HG02870 (cell line): ENCODE data around the gene RBFOX2.
"Not testable (repeated sequence)": the region's sequence is repeated elsewhere in the genome, so short reads cannot be mapped to it uniquely, and the experiment has no call there.

Experiments
- ATAC-seq: cut with Tn5 transposase; IDR thresholded peaks from one replicate; pipeline ENCODE4 v1.9.1; 2021; ENCODE audit warnings: mild to moderate bottlenecking, moderate library complexity; ENCODE audit not compliant: unreplicated experiment

RBFOX2 gene

GRCh38 chr22:35792506-35792905 is 236.1 kb downstream of the RBFOX2 start:
- no peak for ATAC-seq

- not testable (repeated sequence) for ATAC-seq
Measured at GRCh38 chr22:35791788-35792187, 236.8 kb downstream of the RBFOX2 start.

DNA sequence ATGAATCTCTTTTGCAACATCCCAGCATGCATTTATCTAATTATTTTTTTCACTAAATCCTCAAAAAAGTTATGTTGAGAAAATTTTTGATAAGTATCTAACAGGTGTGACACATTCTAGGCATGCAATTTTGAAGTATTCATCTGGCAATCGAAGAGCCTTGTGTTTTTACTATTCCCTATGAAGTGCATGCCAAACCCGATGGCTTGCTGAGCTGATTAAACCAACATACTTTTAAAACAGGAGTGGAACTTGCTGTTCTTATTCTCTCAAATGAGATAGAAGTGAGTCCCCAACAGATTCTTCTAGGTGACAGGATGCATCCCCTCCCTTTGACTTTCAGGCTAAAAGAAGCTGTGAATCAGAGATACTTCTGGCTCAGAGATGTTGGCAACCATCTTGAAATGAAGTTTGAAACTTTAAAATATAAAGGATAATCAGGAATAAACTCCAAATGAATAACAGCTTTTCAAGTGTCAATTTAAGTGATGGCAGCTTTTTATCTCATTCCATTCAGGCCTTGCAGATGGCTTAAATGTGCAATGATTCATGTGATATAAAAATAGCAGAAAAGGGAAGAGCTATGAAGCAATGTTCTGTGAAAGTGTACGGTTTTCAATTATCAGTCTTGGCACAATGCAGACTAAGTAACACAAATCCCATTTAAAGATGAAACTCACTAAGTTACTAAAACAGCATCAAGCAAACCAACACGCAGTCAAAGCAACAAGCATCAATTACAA is 243.3 kb downstream of the RBFOX2 start:
- ATAC-seq = no peak

GRCh38 chr22:35784633-35785032 is 244.0 kb downstream of the RBFOX2 start:
- no peak for ATAC-seq

DNA sequence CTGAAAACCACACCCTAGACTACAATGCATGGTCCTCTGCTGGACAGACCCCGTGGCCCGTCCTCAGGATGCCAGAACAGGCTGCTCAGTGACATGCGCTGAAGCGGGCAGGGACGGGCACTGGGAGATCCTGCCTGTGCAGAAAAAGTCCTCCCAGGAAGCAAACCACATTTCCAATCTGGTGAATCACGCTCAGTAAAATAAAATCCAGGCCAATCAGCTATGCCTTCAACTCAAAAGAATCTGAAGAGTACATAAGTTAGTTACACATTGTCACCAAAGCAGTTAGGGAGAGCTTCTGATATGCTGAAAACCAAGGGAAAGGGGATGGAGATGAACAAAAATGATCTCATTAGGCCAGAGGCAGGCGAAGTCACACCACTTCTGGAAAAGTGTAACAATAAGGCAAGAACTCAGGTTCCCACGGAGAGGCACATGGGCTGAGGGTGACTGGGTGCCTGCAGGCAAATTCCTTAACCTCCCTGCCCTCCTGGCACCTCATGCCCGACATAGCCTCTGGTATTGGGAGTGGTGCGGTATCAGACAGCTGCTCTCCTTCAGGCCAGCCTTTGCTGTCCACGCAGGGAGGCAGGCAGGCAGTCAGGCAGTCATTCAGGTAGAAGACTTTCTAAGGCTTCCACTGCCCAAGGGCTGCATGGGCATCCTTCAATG is 244.5 kb downstream of the RBFOX2 start:
- ATAC-seq = no peak

DNA sequence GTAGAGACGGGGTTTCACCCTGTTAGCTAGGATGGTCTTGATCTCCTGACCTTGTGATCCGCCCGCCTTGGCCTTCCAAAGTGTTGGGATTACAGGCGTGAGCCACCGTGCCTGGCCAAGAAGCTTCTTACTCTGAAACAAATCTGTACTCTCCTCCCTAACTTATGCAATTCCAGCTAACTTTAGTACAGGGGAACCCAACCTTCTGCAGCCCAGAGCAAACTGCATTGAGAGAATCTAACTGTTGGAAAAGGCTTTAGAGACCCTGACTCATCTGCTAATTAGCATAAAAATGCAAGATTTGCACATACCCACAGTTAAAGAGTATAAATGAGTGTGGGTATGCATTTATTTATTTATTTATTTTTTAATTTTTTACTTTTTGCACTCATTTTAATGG is 246.1 kb downstream of the RBFOX2 start:
- no peak for ATAC-seq

GRCh38 chr22:35781898-35782297 is 246.7 kb downstream of the RBFOX2 start:
- ATAC-seq = no peak

DNA sequence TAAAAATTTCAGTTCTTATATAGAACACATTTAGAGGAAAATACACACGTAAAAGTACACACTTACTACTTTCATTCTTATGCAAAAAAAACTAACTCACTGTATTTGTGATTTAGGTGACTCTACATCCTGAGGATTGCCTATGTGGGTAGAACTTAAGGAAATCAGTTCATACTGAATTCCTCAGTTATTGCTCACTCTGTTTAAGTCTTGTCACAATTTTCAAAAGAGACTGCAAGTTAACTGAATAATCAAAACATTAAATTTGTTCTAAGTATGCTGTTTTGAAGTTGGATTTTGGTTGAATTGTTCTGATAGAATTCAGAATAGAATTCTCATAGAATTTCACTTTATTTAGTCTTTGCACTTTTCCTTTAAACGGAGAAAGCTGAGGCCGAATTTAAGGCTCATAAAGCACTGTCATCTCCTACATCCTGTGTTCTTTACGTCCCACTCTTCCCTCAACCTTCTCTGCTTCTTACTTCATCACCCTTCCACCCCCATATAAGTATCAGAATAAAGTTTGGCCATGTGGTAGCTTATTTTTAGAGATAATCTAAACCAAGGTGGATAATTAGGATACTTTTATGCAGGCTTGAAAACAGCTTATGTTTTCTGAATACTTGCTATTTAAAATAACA is 251.2 kb downstream of the RBFOX2 start:
- ATAC-seq = no peak

- ATAC-seq = no peak
Measured at GRCh38 chr22:35775339-35775738, 253.3 kb downstream of the RBFOX2 start.

- ATAC-seq = no peak
Measured at GRCh38 chr22:35769974-35770373, 258.6 kb downstream of the RBFOX2 start.

DNA sequence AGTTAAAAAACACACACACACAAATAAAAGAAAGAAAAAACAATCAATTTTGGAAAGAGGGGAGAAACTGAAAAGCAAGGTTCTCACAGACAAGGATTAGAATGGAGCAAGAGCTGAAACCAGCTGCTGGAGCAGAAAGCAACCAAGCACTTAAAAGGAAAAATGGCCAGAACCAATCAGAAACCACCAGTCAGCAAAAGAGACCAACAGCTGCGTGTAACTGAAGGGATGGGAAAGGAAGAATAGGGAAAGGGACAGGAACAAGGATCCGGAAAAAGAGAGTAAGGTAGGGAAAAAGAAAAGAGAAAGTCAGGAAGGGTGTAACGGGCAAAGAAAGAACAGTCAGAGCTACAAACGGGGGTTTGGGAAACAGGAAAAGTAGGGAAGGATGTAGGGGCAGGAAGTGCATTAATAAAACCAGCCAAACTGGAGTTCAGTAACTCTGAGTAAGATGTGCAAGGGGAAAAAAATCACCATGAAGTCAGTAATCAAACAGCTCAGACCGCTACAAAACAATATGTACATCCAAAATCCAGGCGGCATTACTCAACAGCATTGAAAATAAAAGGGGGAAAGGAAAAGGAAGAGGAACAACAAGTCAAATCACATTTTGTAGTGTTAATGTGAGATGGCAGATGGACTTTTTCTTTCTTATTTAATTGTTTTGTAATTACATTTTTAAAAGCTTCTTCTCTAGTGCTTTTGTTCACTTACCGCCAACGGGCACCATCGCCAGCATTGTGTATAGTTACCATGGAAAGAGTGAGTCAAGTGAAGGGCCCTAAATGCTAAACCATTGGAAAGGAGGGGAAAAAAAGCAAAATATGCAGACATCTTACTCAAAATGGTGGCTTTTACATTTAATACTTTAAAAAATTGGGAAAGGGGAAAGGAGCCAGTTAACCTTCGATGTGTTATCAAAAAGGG is 261.7 kb downstream of the RBFOX2 start:
- ATAC-seq = no peak

DNA sequence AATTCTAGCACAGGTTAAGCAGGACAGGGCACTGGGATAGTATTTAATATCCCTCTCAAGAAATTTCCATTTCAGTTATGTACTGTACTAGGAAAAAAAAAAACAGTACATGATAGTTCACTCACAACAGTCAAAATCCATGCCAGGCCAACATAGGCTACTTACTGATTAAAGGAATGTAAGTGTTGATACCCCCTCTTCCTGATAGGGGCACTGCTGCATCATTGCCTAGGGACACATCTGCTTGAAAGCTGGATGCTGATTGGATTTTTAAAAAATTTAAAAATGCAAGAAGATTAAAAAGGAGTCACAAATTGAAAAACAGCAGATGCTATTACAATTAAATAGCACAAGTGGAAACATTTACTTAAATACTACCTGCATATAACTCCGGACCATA is 267.6 kb downstream of the RBFOX2 start:
- no peak for ATAC-seq

DNA sequence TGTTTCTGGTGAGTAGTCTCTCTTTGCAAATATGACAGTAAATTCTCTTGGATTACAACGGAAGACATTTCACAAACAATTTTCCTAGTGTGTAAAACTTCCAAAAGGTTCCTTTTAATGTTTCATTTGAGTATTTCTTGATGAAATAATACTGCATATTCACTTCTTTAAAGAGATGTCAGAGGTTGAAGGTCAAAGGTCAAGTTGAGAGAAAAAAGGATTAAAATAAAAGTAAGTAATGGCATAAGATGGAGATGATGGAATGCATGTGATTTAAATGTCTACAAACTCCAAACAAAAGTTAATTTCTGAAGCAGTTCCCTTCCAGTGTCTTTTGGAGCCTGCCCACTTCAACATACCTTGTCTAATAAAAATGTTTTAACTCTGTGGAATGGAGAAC is 270.2 kb downstream of the RBFOX2 start:
- ATAC-seq = no peak

DNA sequence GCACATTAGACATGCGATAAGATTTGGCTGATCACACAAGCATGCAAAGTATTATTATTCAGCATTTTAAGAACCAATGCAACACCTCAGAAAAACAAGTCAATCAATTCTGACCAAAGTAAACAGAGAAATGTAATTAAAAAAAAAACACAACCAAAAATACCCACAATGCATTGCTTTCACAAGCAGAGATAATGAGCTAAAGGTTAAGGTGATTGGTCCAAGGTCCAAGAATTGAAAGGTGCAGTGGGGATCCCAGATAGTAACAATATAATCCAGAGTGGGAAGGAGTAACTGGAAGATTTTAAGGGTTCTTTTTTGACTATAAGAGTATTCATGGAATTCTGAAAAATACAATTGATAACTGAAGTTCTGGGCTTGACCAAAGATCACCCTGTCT is 271.9 kb downstream of the RBFOX2 start:
- no peak for ATAC-seq

GRCh38 chr22:35754761-35755160 is 273.9 kb downstream of the RBFOX2 start:
- no peak for ATAC-seq

GRCh38 chr22:35752863-35753189 is 275.8 kb downstream of the RBFOX2 start:
- ATAC-seq = no peak

DNA sequence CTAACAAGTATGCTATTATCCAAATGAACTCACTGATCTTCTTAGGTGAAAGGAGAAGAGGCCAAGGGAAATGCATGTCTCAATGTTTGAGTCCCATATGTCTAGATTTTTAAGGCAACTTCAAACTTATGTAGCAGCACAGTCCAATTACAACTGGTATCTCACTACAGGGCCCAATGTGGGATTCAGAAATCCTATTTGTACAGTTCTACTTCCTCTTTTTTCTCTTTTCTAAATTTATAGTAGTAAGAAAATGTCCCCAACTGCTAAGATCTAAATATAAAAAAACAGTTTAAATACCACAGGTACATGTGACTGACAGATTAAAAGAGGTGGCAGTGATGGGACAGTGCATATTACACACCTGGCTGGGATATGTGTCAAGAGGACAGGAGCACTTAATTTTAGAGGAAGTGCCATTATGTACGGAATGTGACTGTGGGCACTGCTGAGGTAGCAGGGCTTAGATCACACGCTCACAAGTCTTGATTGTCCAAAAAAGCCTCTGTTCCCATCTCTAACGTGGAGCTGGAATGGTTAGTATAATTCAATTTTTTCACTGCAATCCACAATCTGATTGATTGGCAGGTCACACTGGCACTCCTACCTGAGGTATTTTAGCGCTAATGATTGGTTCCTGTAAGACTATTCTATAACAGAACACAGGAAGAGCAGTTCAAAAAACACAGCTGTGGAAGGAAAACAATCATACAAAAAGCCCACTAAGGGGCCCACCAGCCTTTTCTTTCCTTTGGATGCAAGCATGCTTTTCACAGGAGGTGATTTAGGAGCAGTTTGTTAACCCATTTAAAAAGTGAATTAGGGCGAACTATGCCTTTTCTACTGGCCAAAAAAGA is 276.4 kb downstream of the RBFOX2 start:
- no peak for ATAC-seq

- ATAC-seq = peak; percentile 76
Measured at GRCh38 chr22:35749808-35750207, 278.8 kb downstream of the RBFOX2 start.

DNA sequence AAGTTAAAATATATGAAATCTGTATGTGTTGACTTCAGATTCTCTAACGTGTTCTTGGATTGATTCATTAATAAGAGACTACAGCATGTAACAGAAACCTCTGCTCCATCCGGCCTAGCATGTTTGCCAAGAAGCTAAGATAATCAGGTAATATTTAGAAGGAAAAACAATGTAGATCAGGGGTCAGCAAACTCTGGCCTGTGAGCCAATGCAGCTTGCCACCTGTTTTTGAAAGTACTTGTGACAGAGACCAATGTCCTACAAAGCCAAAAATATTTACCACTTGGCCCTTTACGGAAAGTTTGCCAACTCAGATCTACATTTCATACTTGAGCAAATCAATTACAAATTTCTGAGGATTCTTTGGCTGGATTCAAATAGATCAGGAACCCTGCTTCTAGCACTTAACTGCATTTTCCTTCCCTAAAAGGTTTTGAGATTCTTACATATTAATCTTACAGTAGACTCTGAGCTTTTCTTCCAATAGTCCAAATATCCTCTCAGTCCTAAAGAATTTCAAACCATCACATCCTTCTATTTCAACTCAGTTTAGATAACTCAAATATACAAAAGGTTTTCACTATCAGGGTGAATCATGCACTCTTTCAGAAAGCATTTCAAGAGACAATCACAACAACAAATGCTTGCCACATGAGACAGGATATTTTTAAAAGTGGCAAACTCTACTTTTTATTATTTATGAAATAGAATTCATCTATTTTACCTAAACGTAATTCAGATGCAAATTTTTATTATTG is 281.5 kb downstream of the RBFOX2 start:
- ATAC-seq = no peak

DNA sequence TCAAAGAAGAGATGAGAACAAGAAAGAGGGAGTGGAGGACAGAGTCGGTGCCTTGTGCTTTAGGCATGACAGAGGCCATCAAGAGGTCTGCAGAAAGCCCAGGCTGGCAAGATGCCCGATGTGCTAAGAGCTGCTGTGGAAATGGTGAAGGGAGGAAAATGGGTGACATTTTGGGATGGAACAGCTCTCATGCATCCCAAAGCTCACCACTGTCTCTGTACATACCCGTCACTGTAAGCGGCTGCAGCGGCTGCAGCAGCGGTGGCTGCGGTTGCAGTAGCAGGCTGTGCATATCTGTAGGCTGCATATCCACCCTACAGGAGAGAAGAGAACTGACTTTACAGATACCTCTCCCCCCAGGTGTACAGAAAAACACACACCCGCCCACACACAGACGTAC is 282.4 kb downstream of the RBFOX2 start:
- ATAC-seq = no peak
